Measurements from ENCODE around the gene SEPTIN5. TPM values are rescaled to one million over a fixed set of nuclear protein-coding genes. Genes with fewer than 3 reads are reported as not detected.

The SEPTIN5 gene
- 43.6 and 47.7 TPM in 2 replicates for total RNA-seq

GRCh38 chr22:19714312-19715187, at the start of gene SEPTIN5:
Gene SEPTIN5, plus strand, starts transcription at chr22:19714503. Its CDS starts 86 bp downstream, at chr22:19714589.

GRCh38 chr22:19723232-19723982, 9.1 kb downstream of the SEPTIN5 start, which contains the start of gene GP1BB:
Gene GP1BB, plus strand, starts transcription at chr22:19723539. Its CDS starts 31 bp downstream, at chr22:19723570.

GRCh38 chr22:19760058-19760950, 46.0 kb downstream of the SEPTIN5 start, which contains the start of gene TBX1:
Gene TBX1, plus strand, starts transcription at chr22:19760778. Its CDS starts 66 bp downstream, at chr22:19760844.

Other genes starting within 250 kb of the SEPTIN5 start
- 38.9 and 39.1 TPM in 2 replicates for gene UFD1, start 235.3 kb upstream of the SEPTIN5 start, total RNA-seq
- 0.36 and 1.1 TPM in 2 replicates for gene CDC45, start 234.6 kb upstream of the SEPTIN5 start, total RNA-seq
- not detected in 2 replicates for gene CLDN5, start 190.1 kb upstream of the SEPTIN5 start, total RNA-seq
- 4.3 and 5.0 TPM in 2 replicates for gene GP1BB, start 9.0 kb downstream of the SEPTIN5 start, total RNA-seq
- gene TBX1, start 46.3 kb downstream of the SEPTIN5 start, total RNA-seq = 0.16 TPM in 1 of 2 replicates, not detected in the other
- 7.1 and 10.1 TPM in 2 replicates for gene GNB1L, start 140.4 kb downstream of the SEPTIN5 start, total RNA-seq
- gene RTL10, start 140.4 kb downstream of the SEPTIN5 start, total RNA-seq = 38.8 and 40.0 TPM in 2 replicates
- 203 and 254 TPM in 2 replicates for gene COMT, start 227.3 kb downstream of the SEPTIN5 start, total RNA-seq
- gene TXNRD2, start 227.3 kb downstream of the SEPTIN5 start, total RNA-seq = 19.6 and 27.0 TPM in 2 replicates